Vagina (tissue), 2 donors: ENCODE measurements around the gene SWI5.
"Not testable (repeated sequence)": the region's sequence is repeated elsewhere in the genome, so short reads cannot be mapped to it uniquely, and the experiment has no call there.

Experiments
- CTCF ChIP-seq, 3 experiments: fragments of 450-650 bp in 2 of 3; fragments of 200-600 bp in 1 of 3; sonication (generic) in 1 of 3; IDR thresholded peaks; one replicate each; pipeline ENCODE4 v1.5.1; 2017 to 2019; ENCODE audit warnings: antibody characterized with exemption in 3 of 3, mild to moderate bottlenecking in 2 of 3, moderate library complexity in 2 of 3
- POLR2A ChIP-seq, 2 donors: fragments of 450-650 bp; IDR thresholded peaks; one replicate each; pipeline ENCODE4 v1.6.1; 2017; ENCODE audit warnings: antibody characterized with exemption in 2 of 2, mild to moderate bottlenecking in 2 of 2, moderate library complexity in 2 of 2
- POLR2AphosphoS5 ChIP-seq, 2 donors: sonication (generic); formaldehyde crosslinking; IDR thresholded peaks; one replicate each; pipeline ENCODE4 v1.9.0; 2017; ENCODE audit warnings: antibody characterized with exemption in 2 of 2, mild to moderate bottlenecking in 2 of 2, low read depth in 1 of 2; ENCODE audit not compliant: insufficient read depth in 1 of 2

GRCh38 chr9:128279088-128280073 lies 3.3 kb downstream of the SWI5 start:
- not testable (repeated sequence) for TF ChIP-seq POLR2A (IDR thresholded peaks at IDR 0.05); CTCF (IDR thresholded peaks at IDR 0.05); POLR2AphosphoS5 (IDR thresholded peaks at IDR 0.05; ENCODE audit: insufficient read depth in 1 of 2, low read depth in 1 of 2)
